K562 (cell line): ENCODE data around the gene SFN.
"Not testable (repeated sequence)": the region's sequence is repeated elsewhere in the genome, so short reads cannot be mapped to it uniquely, and the experiment has no call there.

Experiments used
- CAMTA2 ChIP-seq: fragments of 250-450 bp; sonication (Bioruptor Pico); conservative IDR thresholded peaks from 2 replicates; pipeline ENCODE4 v1.5.1; 2022
- DPF2 ChIP-seq: fragments of 450-650 bp; IDR thresholded peaks from 2 replicates; pipeline ENCODE4 v1.6.1; 2016
- ETV6 ChIP-seq, 3 experiments: fragments of 150-350 bp in 1 of 3; sonication (generic) in 1 of 3; formaldehyde crosslinking in 1 of 3; IDR thresholded peaks; 2 replicates each; pipeline versions ENCODE4 v1.6.1 to v1.8.0; 2014 to 2022; ENCODE audit warnings: borderline replicate concordance in 2 of 3, low read depth in 2 of 3, antibody characterized with exemption in 1 of 3, low read length in 1 of 3, mild to moderate bottlenecking in 1 of 3, missing genetic modification reagents in 1 of 3
- HCFC1 ChIP-seq: IDR thresholded peaks from 2 replicates; pipeline ENCODE4 v1.6.1; 2012; ENCODE audit warnings: low read depth, low read length, improper control_type of control experiment
- HDGF ChIP-seq: fragments of 450-650 bp; IDR thresholded peaks from 2 replicates; pipeline ENCODE4 v1.6.1; 2016
- HMGXB4 ChIP-seq: sonication (generic); formaldehyde crosslinking; IDR thresholded peaks from 2 replicates; pipeline ENCODE4 v1.8.1; 2023; ENCODE audit warnings: mild to moderate bottlenecking, missing genetic modification reagents
- MCM7 ChIP-seq, 2 experiments: fragments of 450-650 bp; IDR thresholded peaks; 2 replicates each; pipeline ENCODE4 v1.6.1; 2016 to 2018
- MTA3 ChIP-seq: fragments of 450-650 bp; formaldehyde crosslinking; IDR thresholded peaks from 2 replicates; pipeline ENCODE4 v1.6.1; 2017; ENCODE audit warnings: mild to moderate bottlenecking, borderline replicate concordance
- PHTF2 ChIP-seq: fragments of 250-450 bp; sonication (Bioruptor Pico); IDR thresholded peaks from 2 replicates; pipeline ENCODE4 v1.5.0; 2021; ENCODE audit warnings: mild to moderate bottlenecking
- POLR2A ChIP-seq: fragments of 450-650 bp; conservative IDR thresholded peaks from 2 replicates; pipeline ENCODE4 v1.6.1; 2016
- SMARCB1 ChIP-seq: IDR thresholded peaks from 2 replicates; pipeline ENCODE4 v1.6.1; 2011; ENCODE audit warnings: improper control_type of control experiment, low read depth; ENCODE audit not compliant: insufficient read length
- ZBTB2 ChIP-seq: fragments of 450-650 bp; IDR thresholded peaks from 2 replicates; pipeline ENCODE4 v1.6.1; 2016; ENCODE audit warnings: antibody characterized with exemption

- not testable (repeated sequence) for TF ChIP-seq HCFC1; MCM7 (IDR thresholded peaks at IDR 0.05); SMARCB1; MTA3; CAMTA2 (CRISPR knock-in tag); POLR2A; HMGXB4; HDGF; PHTF2 (CRISPR knock-in tag); DPF2; ETV6 (IDR thresholded peaks at IDR 0.05; ENCODE audit: borderline replicate concordance in 1 of 2, low read depth in 2 of 2, low read length in 1 of 2); ETV6 (CRISPR knock-in tag; IDR thresholded peaks at IDR 0.05; ENCODE audit: borderline replicate concordance); ZBTB2
These were observed 25.3 kb upstream of the SFN start for GRCh38 chr1:26837665-26838064.
